Thoracic aorta (tissue), 2 donors: ENCODE measurements around the gene PLEKHA6. TPM values are rescaled to one million over a fixed set of nuclear protein-coding genes. Genes with fewer than 3 reads are reported as not detected.

ENCODE experiments used
- ATAC-seq: fragments of 150-250 bp; one replicate; pipeline ENCODE4 v1.8.0; 2017; ENCODE audit warnings: low read depth; ENCODE audit not compliant: insufficient number of reproducible peaks, low FRiP score
- DNase-seq: peaks from one replicate; pipeline ENCODE4 v3.0.0-alpha.2; 2020; ENCODE audit warnings: low spot score
- H3K27ac ChIP-seq, 2 donors: fragments of 200-600 bp; sonication (generic); 1 replicate in 1 of 2; 2 replicates in 1 of 2; pipeline ENCODE4 v1.5.1; 2016; ENCODE audit warnings: mild to moderate bottlenecking in 2 of 2, moderate library complexity in 2 of 2
- H3K27me3 ChIP-seq: fragments of 200-600 bp; sonication (generic); replicated peaks from 2 replicates; pipeline ENCODE4 v1.6.0; 2016; ENCODE audit warnings: mild to moderate bottlenecking; ENCODE audit not compliant: insufficient read depth
- H3K36me3 ChIP-seq: fragments of 200-600 bp; sonication (generic); one replicate; pipeline ENCODE4 v1.5.1; 2016
- H3K4me1 ChIP-seq, 2 donors: fragments of 200-600 bp; sonication (generic); 1 replicate in 1 of 2; 2 replicates in 1 of 2; pipeline versions ENCODE4 v1.5.1 to v1.6.0; 2016; ENCODE audit warnings: low read depth in 2 of 2, mild to moderate bottlenecking in 1 of 2; ENCODE audit not compliant: control insufficient read depth in 1 of 2
- H3K4me3 ChIP-seq: fragments of 200-600 bp; sonication (generic); 2 replicates; pipeline ENCODE4 v1.5.1; 2016; ENCODE audit warnings: mild to moderate bottlenecking
- H3K9me3 ChIP-seq: fragments of 200-600 bp; sonication (generic); 2 replicates; pipeline ENCODE4 v1.5.1; 2016
- CTCF ChIP-seq: fragments of 200-600 bp; sonication (generic); IDR thresholded peaks from one replicate; pipeline ENCODE4 v1.5.1; 2019; ENCODE audit warnings: antibody characterized with exemption
- total RNA-seq, 2 donors: library from RNA; depleted of rRNA; stranded (reverse); fragments of >200 nt; gene quantifications; one replicate each; pipeline versions ENCODE4 v1.1.0 to v1.2.3, GENCODE V29; 2016

Gene PLEKHA6
- total RNA-seq, 2 donors from 2014 or later: 5.1 to 6.9 TPM

DNA sequence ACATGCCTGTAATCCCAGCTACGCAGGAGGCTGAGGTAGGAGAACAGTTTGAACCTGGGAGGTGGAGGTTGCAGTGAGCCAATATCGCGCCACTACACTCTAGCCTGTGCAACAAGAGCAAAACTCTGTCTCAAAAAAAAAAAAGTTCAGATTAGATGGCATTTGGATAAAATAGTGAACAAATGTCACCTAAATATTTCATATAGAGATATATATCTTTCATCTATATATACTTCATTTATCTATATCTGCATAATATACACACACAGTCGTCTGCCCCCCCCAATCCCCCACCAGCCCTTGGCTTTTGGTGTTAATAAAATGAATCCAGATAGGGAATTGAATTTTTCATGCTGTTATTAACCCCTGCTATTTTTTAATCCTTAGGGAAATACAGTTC lies 46.9 kb upstream of the PLEKHA6 start:
- Histone ChIP-seq H3K4me1 (peaks cover 26 to 27% of the 10 kb centered on the region in 2 donors), H3K27me3 (no peaks in the 10 kb centered on the region), H3K36me3 (peaks cover 17% of the 10 kb centered on the region), H3K27ac (peak overlapping the region in 1 of 2 donors; percentile 21), H3K4me3 (peak overlapping the region; percentile 97), H3K9me3 (no peaks in the 10 kb centered on the region)
- no peak for ATAC-seq
- no peak for DNase-seq
- no peak for TF ChIP-seq CTCF

- no peaks in the 10 kb centered on the region for H3K27me3 ChIP-seq
- H3K36me3 ChIP-seq: peaks cover 19% of the 10 kb centered on the region
- H3K9me3 ChIP-seq: no peaks in the 10 kb centered on the region
- H3K4me1 ChIP-seq: peaks cover 26 to 27% of the 10 kb centered on the region in 2 donors
- DNase-seq (no peak), ATAC-seq (no peak)
- H3K4me3 ChIP-seq: peak overlapping the region; percentile 97
- TF ChIP-seq CTCF: no peak
- H3K27ac ChIP-seq: peak overlapping the region in 1 of 2 donors; percentile 21
Observed at GRCh38 chr1:204405988-204406387, 46.3 kb upstream of the PLEKHA6 start.

- ATAC-seq (no peak), DNase-seq (no peak)
- H3K27ac ChIP-seq: no peak overlapping the region
- no peaks in the 10 kb centered on the region for H3K9me3 ChIP-seq
- H3K4me1 ChIP-seq: peaks cover 26 to 27% of the 10 kb centered on the region in 2 donors
- peaks cover 32% of the 10 kb centered on the region for H3K36me3 ChIP-seq
- H3K27me3 ChIP-seq: no peaks in the 10 kb centered on the region
- H3K4me3 ChIP-seq: no peak overlapping the region
- no peak for TF ChIP-seq CTCF
Observed at GRCh38 chr1:204404629-204405028, 44.9 kb upstream of the PLEKHA6 start.

DNA sequence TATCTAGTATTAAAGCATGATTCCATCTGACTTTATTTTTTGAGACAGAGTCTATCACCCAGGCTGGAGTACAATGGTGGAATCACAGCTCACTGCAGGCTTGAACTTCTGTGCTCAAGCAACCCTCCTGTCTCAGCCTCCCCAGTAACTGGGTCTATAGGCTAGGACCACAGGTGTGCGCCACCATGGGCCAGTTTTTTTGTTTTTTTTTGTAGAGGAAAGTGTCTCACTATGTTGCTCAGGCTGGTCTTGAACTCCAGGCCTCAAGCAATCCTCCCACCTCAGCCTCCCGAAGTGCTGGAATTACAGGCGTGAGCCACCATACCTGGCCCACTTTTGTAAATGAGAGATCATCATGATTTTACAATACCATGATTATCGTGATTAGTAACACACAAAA lies 42.7 kb upstream of the PLEKHA6 start:
- ATAC-seq (no peak), DNase-seq (no peak)
- TF ChIP-seq CTCF: no peak
- Histone ChIP-seq H3K27me3 (no peaks in the 10 kb centered on the region), H3K9me3 (no peaks in the 10 kb centered on the region), H3K27ac (no peak overlapping the region), H3K4me1 (peaks cover 26 to 27% of the 10 kb centered on the region in 2 donors), H3K4me3 (no peak overlapping the region), H3K36me3 (peaks cover 41% of the 10 kb centered on the region)

DNA sequence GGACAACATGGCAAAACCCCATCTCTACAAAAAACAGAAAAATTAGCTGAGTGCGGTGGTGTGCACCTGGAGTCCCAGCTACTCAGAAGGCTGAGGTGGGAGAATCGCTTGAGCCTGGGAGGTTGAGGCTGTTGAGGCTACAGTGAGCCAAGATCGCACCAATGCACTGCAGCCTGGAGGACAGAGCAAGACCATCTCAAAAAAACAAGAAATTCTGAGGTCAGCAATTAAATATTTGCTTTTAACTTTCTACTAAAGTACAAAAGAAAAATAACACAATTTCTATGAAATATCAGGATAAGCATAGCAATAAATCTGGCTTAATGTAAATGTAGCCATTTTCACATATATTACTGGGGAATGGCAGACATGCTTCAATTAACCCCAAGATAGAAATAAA lies 42.0 kb upstream of the PLEKHA6 start:
- no peak overlapping the region for H3K27ac ChIP-seq
- peaks cover 41% of the 10 kb centered on the region for H3K36me3 ChIP-seq
- peaks cover 25 to 26% of the 10 kb centered on the region in 2 donors for H3K4me1 ChIP-seq
- H3K27me3 ChIP-seq: no peaks in the 10 kb centered on the region
- H3K9me3 ChIP-seq: no peaks in the 10 kb centered on the region
- TF ChIP-seq CTCF: no peak
- ATAC-seq (no peak), DNase-seq (no peak)
- H3K4me3 ChIP-seq: no peak overlapping the region
